B cell (primary cell): ENCODE measurements around the gene EIF4G2. TPM values are rescaled to one million over a fixed set of nuclear protein-coding genes. Genes with fewer than 3 reads are reported as not detected.
A peak's percentile ranks its signal among the peaks of the same experiment; 100 is the strongest.

ENCODE experiments used
- ATAC-seq: fragments of 200-7000 bp; cut with Tn5 transposase; one replicate; pipeline ENCODE4 v1.10.0; 2021; ENCODE audit warnings: low read depth, mild to moderate bottlenecking, moderate number of reproducible peaks, moderate library complexity
- CTCF ChIA-PET: fragments of 350-600 bp; sonication (Branson Sonifier 250); formaldehyde crosslinking; loops from one replicate; lab custom pipeline; 2021; ENCODE audit warnings: antibody characterized with exemption, inconsistent platforms; lab: Charles Lee
- POLR2A ChIA-PET: fragments of 350-600 bp; sonication (Branson Sonifier 250); formaldehyde crosslinking; loops from one replicate; lab custom pipeline; 2021; ENCODE audit warnings: antibody characterized with exemption; lab: Charles Lee
- DNase-seq: peaks from one replicate; pipeline ENCODE4 v3.0.0; 2013
- H2AFZ ChIP-seq: 2 replicates; pipeline ENCODE4 v1.6.1; 2012; ENCODE audit warnings: mild to moderate bottlenecking, low read depth, low read length; ENCODE audit not compliant: insufficient read depth, poor library complexity, severe bottlenecking
- H3K27ac ChIP-seq, 2 donors: 1 replicate in 1 of 2; 2 replicates in 1 of 2; pipeline ENCODE4 v1.5.1; 2012 to 2013; ENCODE audit warnings: low read length in 2 of 2, mild to moderate bottlenecking in 2 of 2, moderate library complexity in 1 of 2
- H3K27me3 ChIP-seq, 4 experiments: fragments of 200-600 bp in 1 of 4; sonication (generic) in 1 of 4; replicated peaks in 1 of 4; 1 replicate in 2 of 4; 2 replicates in 2 of 4; pipeline versions ENCODE4 v1.6.1 to v1.7.0; 2013 to 2016; ENCODE audit warnings: low read length in 3 of 4, mild to moderate bottlenecking in 2 of 4, mixed read lengths in 1 of 4, moderate library complexity in 1 of 4; ENCODE audit not compliant: insufficient read depth in 4 of 4, control insufficient read depth in 3 of 4; ENCODE audit errors: control extremely low read depth in 1 of 4
- H3K36me3 ChIP-seq, 2 experiments: replicated peaks in 1 of 2; 1 replicate in 1 of 2; 2 replicates in 1 of 2; pipeline versions ENCODE4 v1.6.1 to v1.7.1; 2013; ENCODE audit warnings: low read length in 1 of 2; ENCODE audit not compliant: insufficient read depth in 2 of 2, control insufficient read depth in 1 of 2; ENCODE audit errors: control extremely low read depth in 1 of 2, extremely low read depth in 1 of 2
- H3K4me1 ChIP-seq, 2 donors: fragments of 200-600 bp in 1 of 2; sonication (generic) in 1 of 2; 1 replicate in 1 of 2; 2 replicates in 1 of 2; pipeline versions ENCODE4 v1.5.1 to v1.6.1; 2013 to 2017; ENCODE audit warnings: low read length in 2 of 2; ENCODE audit not compliant: control insufficient read depth in 2 of 2, insufficient read depth in 2 of 2
- H3K4me2 ChIP-seq: replicated peaks from 2 replicates; pipeline ENCODE3; 2012; ENCODE audit warnings: mild to moderate bottlenecking, low read depth, low read length; ENCODE audit not compliant: poor library complexity, severe bottlenecking
- H3K4me3 ChIP-seq, 5 experiments: fragments of 200-600 bp in 1 of 5; sonication (generic) in 1 of 5; 1 replicate in 3 of 5; 2 replicates in 2 of 5; pipeline versions ENCODE4 v1.5.1 to v1.7.0; 2011 to 2016; ENCODE audit warnings: low read length in 4 of 5, mild to moderate bottlenecking in 4 of 5, low read depth in 2 of 5, control low read depth in 1 of 5, moderate library complexity in 1 of 5; ENCODE audit not compliant: insufficient read depth in 1 of 5; ENCODE audit errors: control extremely low read depth in 1 of 5, extremely low read depth in 1 of 5
- H3K79me2 ChIP-seq: fragments of 200-600 bp; sonication (generic); one replicate; pipeline ENCODE4 v1.6.0; 2016; ENCODE audit warnings: low read length; ENCODE audit not compliant: control insufficient read depth, insufficient read depth
- H3K9ac ChIP-seq: fragments of 200-600 bp; sonication (generic); 2 replicates; pipeline ENCODE4 v1.6.1; 2017; ENCODE audit warnings: mild to moderate bottlenecking, low read length, moderate library complexity
- H3K9me3 ChIP-seq, 3 donors: one replicate each; pipeline versions ENCODE4 v1.6.1 to v1.7.1; 2013; ENCODE audit warnings: low read length in 2 of 3; ENCODE audit not compliant: control insufficient read depth in 2 of 3, insufficient read depth in 1 of 3; ENCODE audit errors: control extremely low read depth in 1 of 3
- H4K20me1 ChIP-seq: 2 replicates; pipeline ENCODE4 v1.6.0; 2012; ENCODE audit warnings: mild to moderate bottlenecking, low read length; ENCODE audit not compliant: insufficient read depth, control insufficient read depth, poor library complexity, severe bottlenecking
- H3K27ac Mint-ChIP-seq: one replicate; pipeline ENCODE4 v1.8.0; 2021; ENCODE audit warnings: mixed read lengths
- H3K27me3 Mint-ChIP-seq: one replicate; pipeline ENCODE4 v1.8.0; 2021; ENCODE audit warnings: mixed read lengths
- H3K4me1 Mint-ChIP-seq: one replicate; pipeline ENCODE4 v1.8.0; 2021; ENCODE audit warnings: mixed read lengths
- H3K4me3 Mint-ChIP-seq: one replicate; pipeline ENCODE4 v1.8.0; 2021; ENCODE audit warnings: mixed read lengths
- H3K9me3 Mint-ChIP-seq: one replicate; pipeline ENCODE4 v1.8.0; 2022; ENCODE audit warnings: mixed read lengths; ENCODE audit not compliant: insufficient read depth
- EZH2 ChIP-seq: IDR thresholded peaks from 2 replicates; pipeline ENCODE4 v1.6.1; 2012; ENCODE audit warnings: borderline replicate concordance, low read depth, mild to moderate bottlenecking, moderate library complexity, low read length; ENCODE audit not compliant: insufficient read depth, poor library complexity, severe bottlenecking
- WGBS: methylation state at CpG from one replicate; pipeline ENCODE4 v1.1.5; 2013; ENCODE audit warnings: missing lambda C conversion rate; ENCODE audit not compliant: insufficient coverage; 5-methylcytosine and 5-hydroxymethylcytosine counted together
- intact Hi-C: fragments of 100-400 bp; cut with micrococcal nuclease; formaldehyde crosslinking; loops from one replicate; pipeline ENCODE4 v1.10.0; 2022
- polyA plus RNA-seq: library from polyadenylated mRNA; depleted of rRNA; stranded (reverse); fragments of >200 nt; gene quantifications from 2 replicates; pipeline ENCODE4 v1.2.3, GENCODE V29; 2012
- total RNA-seq, 2 donors: library from RNA; stranded (reverse); fragments of 120-200 nt in 1 of 2; gene quantifications; 1 replicate in 1 of 2; 2 replicates in 1 of 2; pipeline versions ENCODE4 v1.2.3 to v1.2.4, GENCODE V29; 2013 to 2022
- TF ChIP-seq, protein P1 (sequence below): fragments of 200-600 bp; IDR thresholded peaks from one replicate; pipeline ENCODE4 v1.8.0; 2022; ENCODE audit warnings: antibody characterized with exemption, mild to moderate bottlenecking

EIF4G2 gene
- total and polyA plus RNA-seq, 2 donors (not counting 1 experiment from before 2014, with no cell fraction given): 275 to 592 TPM

DNA sequence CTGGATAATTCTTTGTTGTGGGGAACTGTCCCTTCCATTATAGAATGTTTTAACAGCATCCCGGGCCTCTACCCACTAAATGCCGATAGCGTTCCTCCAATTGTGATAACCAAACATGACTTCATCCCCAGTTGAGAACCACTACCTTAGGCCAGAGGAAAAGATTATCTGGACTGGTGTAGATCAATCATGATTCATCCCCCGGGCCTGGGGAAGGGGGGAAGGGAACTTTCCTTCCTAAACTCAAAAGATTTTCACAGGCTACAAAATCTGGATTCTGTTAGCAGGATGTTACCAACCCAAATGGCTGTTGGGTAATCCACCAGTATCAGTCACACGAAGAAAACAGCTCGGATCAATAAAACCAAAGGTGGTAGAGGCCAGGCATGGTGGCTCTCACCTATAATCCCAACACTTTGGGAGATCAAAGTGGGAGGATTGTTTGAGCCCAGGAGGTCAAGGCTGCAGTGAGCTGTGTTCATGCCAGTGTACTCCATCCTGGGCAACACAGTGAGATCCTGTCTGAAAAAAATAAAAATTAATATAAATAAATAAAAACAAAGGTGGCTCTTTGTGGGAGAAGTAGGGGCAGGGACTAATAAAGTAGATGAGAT is 47.5 kb downstream of the EIF4G2 start:
- intact Hi-C loops: no loop called here
- ChIA-PET CTCF (interaction anchor here (0.7 to 1.6 kb wide), 4 partner anchors 9 to 42 kb away, joined by 3 to 7 read pairs (median 3); partner anchors contain the start of gene CTR9), POLR2A (interaction anchor here (1.3 kb wide), 1 partner anchor 10 kb away, joined by 5 read pairs; the partner anchor contains the start of gene CTR9)
- Histone ChIP-seq H3K36me3 (peaks cover 10 to 88% of the 10 kb centered on the region in 2 experiments), H4K20me1 (no peaks in the 10 kb centered on the region), H3K27me3 (no peaks in the 10 kb centered on the region), H3K4me1 (peaks cover 9 to 12% of the 10 kb centered on the region in 2 donors), H3K79me2 (peaks cover 19% of the 10 kb centered on the region), H3K9me3 (no peaks in the 10 kb centered on the region), H3K4me2 (no peak overlapping the region), H3K9ac (no peak overlapping the region), H3K4me3 (no peak overlapping the region), H3K27ac (no peak overlapping the region), H2AFZ (no peak overlapping the region)
- no peaks in the 10 kb centered on the region for H3K9me3 Mint-ChIP-seq
- no peak overlapping the region for H3K4me3 Mint-ChIP-seq
- ATAC-seq: no peak
- no peak overlapping the region for H3K27ac Mint-ChIP-seq
- WGBS: no CpG with 5 or more reads among the region's 6 CpGs
- no peaks in the 10 kb centered on the region for H3K27me3 Mint-ChIP-seq
- DNase-seq: no peak
- peaks cover 25% of the 10 kb centered on the region for H3K4me1 Mint-ChIP-seq
- TF ChIP-seq, protein P1, sequence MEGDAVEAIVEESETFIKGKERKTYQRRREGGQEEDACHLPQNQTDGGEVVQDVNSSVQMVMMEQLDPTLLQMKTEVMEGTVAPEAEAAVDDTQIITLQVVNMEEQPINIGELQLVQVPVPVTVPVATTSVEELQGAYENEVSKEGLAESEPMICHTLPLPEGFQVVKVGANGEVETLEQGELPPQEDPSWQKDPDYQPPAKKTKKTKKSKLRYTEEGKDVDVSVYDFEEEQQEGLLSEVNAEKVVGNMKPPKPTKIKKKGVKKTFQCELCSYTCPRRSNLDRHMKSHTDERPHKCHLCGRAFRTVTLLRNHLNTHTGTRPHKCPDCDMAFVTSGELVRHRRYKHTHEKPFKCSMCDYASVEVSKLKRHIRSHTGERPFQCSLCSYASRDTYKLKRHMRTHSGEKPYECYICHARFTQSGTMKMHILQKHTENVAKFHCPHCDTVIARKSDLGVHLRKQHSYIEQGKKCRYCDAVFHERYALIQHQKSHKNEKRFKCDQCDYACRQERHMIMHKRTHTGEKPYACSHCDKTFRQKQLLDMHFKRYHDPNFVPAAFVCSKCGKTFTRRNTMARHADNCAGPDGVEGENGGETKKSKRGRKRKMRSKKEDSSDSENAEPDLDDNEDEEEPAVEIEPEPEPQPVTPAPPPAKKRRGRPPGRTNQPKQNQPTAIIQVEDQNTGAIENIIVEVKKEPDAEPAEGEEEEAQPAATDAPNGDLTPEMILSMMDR: no peak
- no peak for TF ChIP-seq EZH2

DNA sequence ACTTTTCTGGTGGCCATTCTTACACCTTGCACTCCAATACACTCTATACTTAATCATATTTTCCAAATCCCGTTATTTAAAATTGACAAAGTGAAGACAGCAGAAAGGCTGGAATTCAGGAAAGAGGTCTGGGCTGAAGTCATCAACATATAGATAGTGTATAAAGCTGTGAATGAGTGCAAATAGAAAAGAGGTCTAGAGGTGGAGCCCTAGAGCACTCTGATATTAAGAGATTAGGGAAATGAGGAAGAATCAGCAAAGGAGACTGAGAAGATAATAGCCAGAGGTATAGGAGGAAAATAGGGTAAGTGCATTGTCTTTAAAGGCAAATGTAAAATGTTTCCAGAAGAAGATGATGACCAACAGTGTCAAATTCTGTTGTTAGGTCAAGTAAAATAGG is 49.8 kb downstream of the EIF4G2 start:
- intact Hi-C loops: no loop called here
- Mint-ChIP-seq H3K4me1 (peaks cover 18% of the 10 kb centered on the region), H3K27ac (no peak overlapping the region), H3K9me3 (no peaks in the 10 kb centered on the region), H3K27me3 (no peaks in the 10 kb centered on the region), H3K4me3 (no peak overlapping the region)
- Histone ChIP-seq H3K36me3 (peaks cover 8 to 86% of the 10 kb centered on the region in 2 experiments), H3K4me1 (peaks cover 9 to 12% of the 10 kb centered on the region in 2 donors), H3K27ac (no peak overlapping the region), H3K9ac (no peak overlapping the region), H3K9me3 (no peaks in the 10 kb centered on the region), H2AFZ (no peak overlapping the region), H3K79me2 (peaks cover 19% of the 10 kb centered on the region), H3K27me3 (no peaks in the 10 kb centered on the region), H4K20me1 (no peaks in the 10 kb centered on the region), H3K4me2 (no peak overlapping the region), H3K4me3 (no peak overlapping the region)
- CTCF ChIA-PET: interaction anchor here (1.0 to 2.1 kb wide), 2 partner anchors 12 to 268 kb away, joined by 3 to 10 read pairs; no protein-coding TSS in a partner anchor
- ATAC-seq (peak; percentile 47), DNase-seq (peak; percentile 26)
- POLR2A ChIA-PET: interaction anchor here (0.5 kb wide), 1 partner anchor 49 kb away, joined by 3 read pairs; no protein-coding TSS in a partner anchor
- no CpG with 5 or more reads among the region's 1 CpG for WGBS
- no peak for TF ChIP-seq EZH2
- TF ChIP-seq, protein P1: peak; percentile 32
